ENCODE measurements around the gene MXRA8. TPM values are rescaled to one million over a fixed set of nuclear protein-coding genes. Genes with fewer than 3 reads are reported as not detected.

Gene MXRA8
- total RNA-seq, 2 donors from 2014 or later = 23.3 to 48.5 TPM

DNA sequence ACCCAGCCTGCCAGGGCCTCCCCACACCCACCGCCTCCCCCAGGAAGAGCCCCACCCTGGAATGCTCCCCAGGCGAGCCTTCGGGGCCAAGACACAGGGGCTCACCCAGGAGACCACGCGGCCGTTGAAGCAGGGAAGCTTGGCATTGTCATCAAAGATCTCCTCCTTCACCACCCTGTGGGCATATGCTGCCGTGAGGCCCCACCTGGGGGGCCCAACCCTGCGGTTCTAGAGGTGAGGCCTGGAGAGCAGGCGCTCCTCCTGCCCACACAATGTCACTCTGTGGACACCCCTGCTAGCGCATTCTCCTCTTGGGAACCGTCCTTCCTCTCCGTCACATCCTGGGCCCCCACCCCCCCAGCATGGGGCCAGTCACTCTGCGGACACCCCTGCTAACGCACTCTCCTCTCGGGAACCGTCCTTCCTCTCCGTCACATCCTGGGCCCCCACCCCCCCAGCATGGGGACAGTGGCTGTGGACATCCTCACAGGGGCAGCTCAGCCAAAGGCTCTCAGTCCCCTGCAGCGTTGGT, 15.7 kb downstream of the MXRA8 start:
- Histone ChIP-seq H3K4me3 (no peak overlapping the region), H3K36me3 (replicated peaks in 1 of 2; ENCODE audit: insufficient read depth in 1 of 2, low read depth in 2 of 2) (peaks cover 0 to 13% of the 10 kb centered on the region in 2 donors), H3K4me1 (peaks cover 38% of the 10 kb centered on the region), H3K27me3 (no peaks in the 10 kb centered on the region), H3K27ac (no peak overlapping the region), H3K9me3 (no peaks in the 10 kb centered on the region)
- DNase-seq (no peak), ATAC-seq (no peak)
- TF ChIP-seq, protein P1, sequence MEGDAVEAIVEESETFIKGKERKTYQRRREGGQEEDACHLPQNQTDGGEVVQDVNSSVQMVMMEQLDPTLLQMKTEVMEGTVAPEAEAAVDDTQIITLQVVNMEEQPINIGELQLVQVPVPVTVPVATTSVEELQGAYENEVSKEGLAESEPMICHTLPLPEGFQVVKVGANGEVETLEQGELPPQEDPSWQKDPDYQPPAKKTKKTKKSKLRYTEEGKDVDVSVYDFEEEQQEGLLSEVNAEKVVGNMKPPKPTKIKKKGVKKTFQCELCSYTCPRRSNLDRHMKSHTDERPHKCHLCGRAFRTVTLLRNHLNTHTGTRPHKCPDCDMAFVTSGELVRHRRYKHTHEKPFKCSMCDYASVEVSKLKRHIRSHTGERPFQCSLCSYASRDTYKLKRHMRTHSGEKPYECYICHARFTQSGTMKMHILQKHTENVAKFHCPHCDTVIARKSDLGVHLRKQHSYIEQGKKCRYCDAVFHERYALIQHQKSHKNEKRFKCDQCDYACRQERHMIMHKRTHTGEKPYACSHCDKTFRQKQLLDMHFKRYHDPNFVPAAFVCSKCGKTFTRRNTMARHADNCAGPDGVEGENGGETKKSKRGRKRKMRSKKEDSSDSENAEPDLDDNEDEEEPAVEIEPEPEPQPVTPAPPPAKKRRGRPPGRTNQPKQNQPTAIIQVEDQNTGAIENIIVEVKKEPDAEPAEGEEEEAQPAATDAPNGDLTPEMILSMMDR (IDR thresholded peaks at IDR 0.05) = no peak
- TF ChIP-seq POLR2A (IDR thresholded peaks at IDR 0.05) = no peak
- intact Hi-C loops (cut with DNase I) = no loop called here
- WGBS, 2 donors = 82 to 95% methylated on average over 6 to 18 of the region's 18 CpGs

DNA sequence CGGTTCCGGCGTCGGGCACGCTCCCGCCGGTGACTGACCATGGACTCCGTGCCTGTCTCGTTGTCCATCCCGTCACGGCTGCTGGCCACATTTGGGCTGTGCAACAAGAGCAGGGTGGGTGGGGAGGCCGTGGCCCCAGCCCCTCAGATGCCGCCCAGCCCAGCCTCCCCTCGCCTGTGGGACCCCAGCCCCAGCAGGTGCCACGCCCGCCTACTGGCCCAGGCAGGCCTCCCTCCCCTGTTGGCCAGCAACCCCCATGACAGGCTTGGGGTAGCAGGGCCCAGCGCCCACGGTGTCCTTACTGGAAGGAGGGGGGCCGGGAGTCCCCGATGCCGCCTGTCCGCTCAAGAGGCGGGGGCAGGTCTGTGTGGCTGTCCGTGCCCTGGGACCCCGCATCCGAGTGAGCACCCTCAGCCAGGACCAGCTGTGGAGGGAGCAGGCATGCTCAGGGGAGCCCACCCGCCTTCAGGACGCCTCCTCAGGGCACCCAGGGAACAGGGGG, 16.2 kb downstream of the MXRA8 start:
- intact Hi-C loops (cut with DNase I) = no loop called here
- Histone ChIP-seq H3K4me3 (no peak overlapping the region), H3K36me3 (replicated peaks in 1 of 2; ENCODE audit: insufficient read depth in 1 of 2, low read depth in 2 of 2) (peaks cover 0 to 13% of the 10 kb centered on the region in 2 donors), H3K27ac (no peak overlapping the region), H3K27me3 (no peaks in the 10 kb centered on the region), H3K4me1 (peaks cover 33% of the 10 kb centered on the region), H3K9me3 (no peaks in the 10 kb centered on the region)
- DNase-seq (no peak), ATAC-seq (no peak)
- 95 to 98% methylated on average over 11 to 28 of the region's 28 CpGs for WGBS, 2 donors
- TF ChIP-seq, protein P1 (IDR thresholded peaks at IDR 0.05) = no peak
- TF ChIP-seq POLR2A (IDR thresholded peaks at IDR 0.05) = no peak

DNA sequence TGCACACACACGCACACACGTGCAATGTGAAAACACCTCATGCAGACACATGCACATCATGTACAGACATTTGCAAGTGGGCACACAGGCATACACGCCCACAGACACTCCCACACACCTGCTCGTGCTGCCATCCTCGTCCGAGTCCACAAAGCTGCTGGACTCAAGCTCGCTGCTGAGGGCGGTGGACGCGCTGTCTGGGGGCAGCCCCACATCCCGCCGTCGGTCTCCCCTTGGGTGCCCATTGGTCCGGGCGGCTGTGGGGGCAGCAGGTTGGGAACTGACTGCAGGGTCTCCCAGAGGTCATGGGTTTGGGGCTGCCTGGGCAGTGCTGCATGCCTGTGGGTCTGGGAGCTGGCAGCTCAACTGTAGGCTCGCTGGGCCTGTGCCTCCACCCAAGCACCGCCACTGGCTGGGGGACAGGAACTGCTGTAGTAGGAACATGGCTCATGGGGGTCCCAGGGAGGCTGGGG, 16.8 kb downstream of the MXRA8 start:
- peaks cover 0 to 13% of the 10 kb centered on the region in 2 donors for H3K36me3 ChIP-seq (replicated peaks in 1 of 2; ENCODE audit: insufficient read depth in 1 of 2, low read depth in 2 of 2)
- WGBS, 2 donors = 86 to 87% methylated on average over 9 to 17 of the region's 17 CpGs

DNA sequence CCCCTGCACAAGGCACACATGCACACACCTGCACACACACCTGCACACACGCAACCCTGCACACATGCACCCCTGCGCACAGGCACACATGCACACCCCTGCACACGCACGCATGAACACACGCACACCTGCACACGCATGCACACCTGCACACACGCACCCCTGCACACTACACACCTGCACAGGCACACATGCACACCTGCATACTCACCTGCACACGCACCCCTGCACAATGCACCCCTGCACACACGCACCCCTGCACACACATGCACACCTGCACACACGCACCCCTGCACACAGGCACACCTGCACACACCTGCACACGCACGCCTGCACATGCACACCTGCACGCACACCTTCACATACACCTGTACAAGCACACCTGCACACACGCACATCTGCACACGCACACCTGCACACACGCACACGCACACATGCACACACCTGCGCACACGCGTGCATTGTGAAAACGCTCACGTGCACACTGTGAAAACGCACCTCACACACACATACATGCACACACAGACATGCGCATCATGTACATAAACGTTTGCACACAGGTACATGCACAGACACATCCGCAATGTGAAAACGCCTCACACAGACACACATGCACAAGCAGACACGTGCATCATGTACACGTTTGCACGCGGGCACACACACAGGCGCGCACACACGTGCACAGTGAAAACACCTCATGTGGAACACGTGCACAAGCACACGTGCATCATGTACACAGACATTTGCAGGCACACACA, 17.4 kb downstream of the MXRA8 start:
- Histone ChIP-seq H3K4me3 (no peak overlapping the region), H3K36me3 (replicated peaks in 1 of 2; ENCODE audit: insufficient read depth in 1 of 2, low read depth in 2 of 2) (peaks cover 0 to 13% of the 10 kb centered on the region in 2 donors), H3K9me3 (no peaks in the 10 kb centered on the region), H3K27me3 (no peaks in the 10 kb centered on the region), H3K4me1 (peaks cover 21% of the 10 kb centered on the region), H3K27ac (no peak overlapping the region)
- intact Hi-C loops (cut with DNase I) = no loop called here
- 85 to 92% methylated on average over 28 to 35 of the region's 36 CpGs for WGBS, 2 donors
- ATAC-seq = no peak
- no peak for DNase-seq
- no peak for TF ChIP-seq POLR2A (IDR thresholded peaks at IDR 0.05)
- TF ChIP-seq, protein P1 (IDR thresholded peaks at IDR 0.05) = no peak

More for the DNA sequence above, 16.8 kb downstream of the MXRA8 start:
- TF ChIP-seq, protein P1 (IDR thresholded peaks at IDR 0.05) = no peak
- TF ChIP-seq POLR2A (IDR thresholded peaks at IDR 0.05) = no peak
- intact Hi-C loops (cut with DNase I) = no loop called here
- peaks cover 27% of the 10 kb centered on the region for H3K4me1 ChIP-seq
- H3K27ac ChIP-seq = no peak overlapping the region
- DNase-seq = no peak
- no peak for ATAC-seq
- H3K9me3 ChIP-seq = no peaks in the 10 kb centered on the region
- H3K27me3 ChIP-seq = no peaks in the 10 kb centered on the region
- no peak overlapping the region for H3K4me3 ChIP-seq
